ENCODE results near the gene INPP5D. TPM values are rescaled to one million over a fixed set of nuclear protein-coding genes. Genes with fewer than 3 reads are reported as not detected.

The INPP5D gene
- total RNA-seq, 2 experiments from 2014 or later, result 129 to 135 TPM

- Mint-ChIP-seq H3K9me3 (peaks cover 3% of the 10 kb centered on the region), H3K4me3 (no peak overlapping the region), H3K36me3 (peaks cover 6% of the 10 kb centered on the region), H3K27me3 (peaks cover 6% of the 10 kb centered on the region), H3K27ac (no peak overlapping the region), H3K4me1 (peaks cover 18% of the 10 kb centered on the region)
- no peak for DNase-seq
- ATAC-seq (ENCODE audit: low read depth), result no peak
- POLR2A ChIA-PET, result no interaction called here
These were observed 165.3 kb downstream of the INPP5D start for GRCh38 chr2:233225230-233226068.

- no peak overlapping the region for H3K4me3 Mint-ChIP-seq
- H3K27ac Mint-ChIP-seq, result no peak overlapping the region
- H3K36me3 Mint-ChIP-seq, result peaks cover 6% of the 10 kb centered on the region
- POLR2A ChIA-PET, result no interaction called here
- peaks cover 6% of the 10 kb centered on the region for H3K27me3 Mint-ChIP-seq
- peaks cover 3% of the 10 kb centered on the region for H3K9me3 Mint-ChIP-seq
- H3K4me1 Mint-ChIP-seq, result peaks cover 27% of the 10 kb centered on the region
- ATAC-seq (ENCODE audit: low read depth), result no peak
- DNase-seq, result no peak
These were observed 166.4 kb downstream of the INPP5D start for GRCh38 chr2:233226511-233227031.

GRCh38 chr2:233227346-233227978 lies 167.3 kb downstream of the INPP5D start:
- no peak for DNase-seq
- no peak for ATAC-seq (ENCODE audit: low read depth)
- H3K27ac Mint-ChIP-seq, result no peak overlapping the region
- peaks cover 6% of the 10 kb centered on the region for H3K27me3 Mint-ChIP-seq
- peaks cover 31% of the 10 kb centered on the region for H3K4me1 Mint-ChIP-seq
- peaks cover 3% of the 10 kb centered on the region for H3K9me3 Mint-ChIP-seq
- no peak overlapping the region for H3K4me3 Mint-ChIP-seq
- POLR2A ChIA-PET, result no interaction called here
- peaks cover 6% of the 10 kb centered on the region for H3K36me3 Mint-ChIP-seq

- peaks cover 3% of the 10 kb centered on the region for H3K9me3 Mint-ChIP-seq
- H3K27ac Mint-ChIP-seq, result no peak overlapping the region
- H3K27me3 Mint-ChIP-seq, result peaks cover 4% of the 10 kb centered on the region
- H3K4me3 Mint-ChIP-seq, result no peak overlapping the region
- no peak for ATAC-seq (ENCODE audit: low read depth)
- peaks cover 32% of the 10 kb centered on the region for H3K4me1 Mint-ChIP-seq
- DNase-seq, result no peak
- H3K36me3 Mint-ChIP-seq, result peaks cover 6% of the 10 kb centered on the region
- POLR2A ChIA-PET, result interaction anchor here (0.6 kb wide), 1 partner anchor 23 kb away, joined by 3 read pairs; the partner anchor contains the start of gene ATG16L1
These were observed 168.2 kb downstream of the INPP5D start for GRCh38 chr2:233228376-233228775.

- H3K9me3 Mint-ChIP-seq, result peaks cover 4% of the 10 kb centered on the region
- H3K4me3 Mint-ChIP-seq, result peak overlapping the region; percentile 49
- H3K27me3 Mint-ChIP-seq, result no peaks in the 10 kb centered on the region
- peak overlapping the region; percentile 74 for H3K27ac Mint-ChIP-seq
- peaks cover 11% of the 10 kb centered on the region for H3K36me3 Mint-ChIP-seq
- ATAC-seq (ENCODE audit: low read depth) (no peak), DNase-seq (no peak)
- H3K4me1 Mint-ChIP-seq, result peaks cover 53% of the 10 kb centered on the region
- POLR2A ChIA-PET, result interaction anchor here (0.9 to 1.5 kb wide), 3 partner anchors 9 to 33 kb away, joined by 3 to 7 read pairs (median 7); no protein-coding TSS in a partner anchor
These were observed 173.6 kb downstream of the INPP5D start for GRCh38 chr2:233233618-233234230.

GRCh38 chr2:233234264-233234663 lies 174.1 kb downstream of the INPP5D start:
- Mint-ChIP-seq H3K4me1 (peaks cover 58% of the 10 kb centered on the region), H3K9me3 (peaks cover 6% of the 10 kb centered on the region), H3K4me3 (peak overlapping the region; percentile 49), H3K27ac (peak overlapping the region; percentile 74), H3K27me3 (no peaks in the 10 kb centered on the region), H3K36me3 (peaks cover 15% of the 10 kb centered on the region)
- POLR2A ChIA-PET, result interaction anchor here (1.0 to 1.5 kb wide), 2 partner anchors 8 to 16 kb away, joined by 3 to 7 read pairs; no protein-coding TSS in a partner anchor
- ATAC-seq (ENCODE audit: low read depth), result peak; percentile 40
- DNase-seq, result no peak

GRCh38 chr2:233234996-233235395 lies 174.9 kb downstream of the INPP5D start:
- peak overlapping the region; percentile 8 for H3K27ac Mint-ChIP-seq
- no peak for DNase-seq

GRCh38 chr2:233235977-233236376 lies 175.8 kb downstream of the INPP5D start:
- DNase-seq, result no peak

More at GRCh38 chr2:233234996-233235395, 174.9 kb downstream of the INPP5D start:
- H3K4me1 Mint-ChIP-seq, result peaks cover 63% of the 10 kb centered on the region
- no peak for ATAC-seq (ENCODE audit: low read depth)
- peaks cover 17% of the 10 kb centered on the region for H3K36me3 Mint-ChIP-seq
- H3K4me3 Mint-ChIP-seq, result no peak overlapping the region
- no peaks in the 10 kb centered on the region for H3K27me3 Mint-ChIP-seq
- POLR2A ChIA-PET, result interaction anchor here (0.7 to 1.5 kb wide), 3 partner anchors 15 to 156 kb away, joined by 3 to 7 read pairs (median 3); no protein-coding TSS in a partner anchor
- H3K9me3 Mint-ChIP-seq, result peaks cover 6% of the 10 kb centered on the region

GRCh38 chr2:233236820-233237589 lies 176.9 kb downstream of the INPP5D start:
- H3K4me3 Mint-ChIP-seq, result no peak overlapping the region

More at GRCh38 chr2:233235977-233236376, 175.8 kb downstream of the INPP5D start:
- Mint-ChIP-seq H3K27me3 (no peaks in the 10 kb centered on the region), H3K36me3 (peaks cover 17% of the 10 kb centered on the region), H3K4me1 (peaks cover 61% of the 10 kb centered on the region), H3K4me3 (no peak overlapping the region), H3K27ac (no peak overlapping the region), H3K9me3 (peaks cover 6% of the 10 kb centered on the region)
- no peak for ATAC-seq (ENCODE audit: low read depth)
- POLR2A ChIA-PET, result interaction anchor here (0.6 to 0.8 kb wide), 4 partner anchors 18 to 519 kb away, joined by 3 to 4 read pairs (median 3); partner anchors contain the start of gene INPP5D

GRCh38 chr2:233240897-233241296 lies 180.8 kb downstream of the INPP5D start:
- DNase-seq, result no peak
- peak overlapping the region; percentile 92 for H3K27ac Mint-ChIP-seq
- H3K4me3 Mint-ChIP-seq, result peak overlapping the region; percentile 71
- H3K27me3 Mint-ChIP-seq, result no peaks in the 10 kb centered on the region
- H3K9me3 Mint-ChIP-seq, result peaks cover 6% of the 10 kb centered on the region
- POLR2A ChIA-PET, result interaction anchor here (0.8 to 2.0 kb wide), 4 partner anchors 10 to 160 kb away, joined by 4 to 12 read pairs (median 4); partner anchors contain the start of gene ATG16L1
- H3K4me1 Mint-ChIP-seq, result peaks cover 56% of the 10 kb centered on the region
- peaks cover 18% of the 10 kb centered on the region for H3K36me3 Mint-ChIP-seq
- peak; percentile 81 for ATAC-seq (ENCODE audit: low read depth)

More at GRCh38 chr2:233236820-233237589, 176.9 kb downstream of the INPP5D start:
- H3K36me3 Mint-ChIP-seq, result peaks cover 18% of the 10 kb centered on the region
- H3K27ac Mint-ChIP-seq, result peak overlapping the region; percentile 59
- POLR2A ChIA-PET, result interaction anchor here (0.6 to 0.8 kb wide), 2 partner anchors 177 to 521 kb away, joined by 3 read pairs; partner anchors contain the start of gene INPP5D
- no peak for ATAC-seq (ENCODE audit: low read depth)
- no peaks in the 10 kb centered on the region for H3K27me3 Mint-ChIP-seq
- H3K9me3 Mint-ChIP-seq, result peaks cover 6% of the 10 kb centered on the region
- no peak for DNase-seq
- peaks cover 61% of the 10 kb centered on the region for H3K4me1 Mint-ChIP-seq

GRCh38 chr2:233241803-233242202 lies 181.7 kb downstream of the INPP5D start:
- Mint-ChIP-seq H3K9me3 (peaks cover 6% of the 10 kb centered on the region), H3K36me3 (peaks cover 17% of the 10 kb centered on the region), H3K27me3 (no peaks in the 10 kb centered on the region), H3K4me3 (peak overlapping the region; percentile 34), H3K27ac (peak overlapping the region; percentile 92), H3K4me1 (peaks cover 53% of the 10 kb centered on the region)
- DNase-seq (no peak), ATAC-seq (ENCODE audit: low read depth) (peak; percentile 8)
- POLR2A ChIA-PET, result interaction anchor here (0.6 to 1.7 kb wide), 3 partner anchors 8 to 165 kb away, joined by 3 to 5 read pairs (median 4); partner anchors contain the start of gene ATG16L1
